K562 (cell line): ENCODE measurements around the gene SZT2. TPM values are rescaled to one million over a fixed set of nuclear protein-coding genes. Genes with fewer than 3 reads are reported as not detected.

Experiments used
- COPS2 ChIP-seq: fragments of 450-650 bp; conservative IDR thresholded peaks from 2 replicates; pipeline ENCODE4 v1.6.1; 2016; ENCODE audit warnings: mild to moderate bottlenecking, moderate library complexity
- CREM ChIP-seq: IDR thresholded peaks from 2 replicates; pipeline ENCODE4 v1.6.1; 2014; ENCODE audit warnings: antibody characterized with exemption, low read depth
- CTCFL ChIP-seq: IDR thresholded peaks from 2 replicates; pipeline ENCODE4 v1.6.1; 2011; ENCODE audit warnings: borderline replicate concordance, low read depth, mild to moderate bottlenecking, moderate library complexity, low read length; ENCODE audit not compliant: insufficient read depth, poor library complexity, severe bottlenecking
- ESRRA ChIP-seq: fragments of 450-650 bp; IDR thresholded peaks from 2 replicates; pipeline ENCODE4 v1.6.1; 2014; ENCODE audit warnings: low read depth, mild to moderate bottlenecking, moderate library complexity, borderline replicate concordance
- FOXK2 ChIP-seq, 2 experiments: fragments of 450-650 bp; IDR thresholded peaks in 1 of 2; conservative IDR thresholded peaks in 1 of 2; 2 replicates each; pipeline ENCODE4 v1.6.1; 2016; ENCODE audit warnings: low read depth in 2 of 2, mild to moderate bottlenecking in 1 of 2
- GATA2 ChIP-seq: sonication (generic); formaldehyde crosslinking; IDR thresholded peaks from 2 replicates; pipeline ENCODE4 v1.4.0; 2020; ENCODE audit warnings: mild to moderate bottlenecking, missing genetic modification reagents
- HEY1 ChIP-seq: fragments of 250-450 bp; sonication (Bioruptor Pico); IDR thresholded peaks from 2 replicates; pipeline ENCODE4 v1.5.0; 2020; ENCODE audit warnings: mild to moderate bottlenecking, moderate library complexity, borderline replicate concordance
- HNRNPH1 ChIP-seq: fragments of 200-400 bp; formaldehyde crosslinking; optimal IDR thresholded peaks from 2 replicates; pipeline ENCODE3; 2017; ENCODE audit warnings: low read depth, mild to moderate bottlenecking, low read length, moderate library complexity
- HNRNPLL ChIP-seq: fragments of 200-400 bp; formaldehyde crosslinking; IDR thresholded peaks from 2 replicates; pipeline ENCODE4 v1.6.1; 2017; ENCODE audit warnings: low read length, low read depth, mild to moderate bottlenecking; ENCODE audit not compliant: poor library complexity, severe bottlenecking
- MEF2D ChIP-seq: conservative IDR thresholded peaks from 2 replicates; pipeline ENCODE4 v1.6.1; 2016; ENCODE audit warnings: low read depth, missing genetic modification characterization, missing compliant biosample characterization
- PREB ChIP-seq: sonication (generic); formaldehyde crosslinking; IDR thresholded peaks from 2 replicates; pipeline ENCODE4 v1.8.1; 2023; ENCODE audit warnings: mild to moderate bottlenecking, missing genetic modification reagents
- PURB ChIP-seq: sonication (generic); formaldehyde crosslinking; IDR thresholded peaks from 2 replicates; pipeline ENCODE4 v1.9.0; 2021; ENCODE audit warnings: low read depth, mild to moderate bottlenecking, missing genetic modification reagents
- PYGO2 ChIP-seq: fragments of 450-650 bp; IDR thresholded peaks from 2 replicates; pipeline ENCODE4 v1.6.1; 2016; ENCODE audit warnings: mild to moderate bottlenecking, missing genetic modification characterization, moderate library complexity, missing compliant biosample characterization
- SIN3B ChIP-seq: fragments of 450-650 bp; IDR thresholded peaks from 2 replicates; pipeline ENCODE4 v1.6.1; 2017; ENCODE audit warnings: low read depth, mild to moderate bottlenecking, moderate library complexity
- TAF9B ChIP-seq: fragments of 450-650 bp; IDR thresholded peaks from 2 replicates; pipeline ENCODE4 v1.6.1; 2018; ENCODE audit warnings: mild to moderate bottlenecking; ENCODE audit not compliant: partially characterized antibody
- U2AF2 ChIP-seq: fragments of 200-400 bp; formaldehyde crosslinking; optimal IDR thresholded peaks from 2 replicates; pipeline ENCODE3; 2017; ENCODE audit warnings: low read depth, mild to moderate bottlenecking, low read length
- XRCC4 ChIP-seq: IDR thresholded peaks from one replicate; pipeline ENCODE4 v1.6.1; 2011; ENCODE audit not compliant: insufficient read depth, insufficient read length; ENCODE audit errors: extremely low read depth
- ZNF134 ChIP-seq: fragments of 250-450 bp; sonication (Bioruptor Pico); conservative IDR thresholded peaks from 2 replicates; pipeline ENCODE4 v1.4.0; 2020
- ZNF76 ChIP-seq: fragments of 250-450 bp; sonication (Bioruptor Pico); IDR thresholded peaks from 2 replicates; pipeline ENCODE4 v1.4.0; 2020; ENCODE audit warnings: mild to moderate bottlenecking, moderate library complexity, borderline replicate concordance
- polyA plus RNA-seq, 8 experiments: library from polyadenylated mRNA; depleted of rRNA in 4 of 8; stranded (reverse) in 5 of 8; unstranded in 3 of 8; fragments of >200 nt; fragmentation: Nextera tagmentation in 2 of 8; fragmentation: Illumina TruSeq in 1 of 8; extraction: Ambion mirVana in 2 of 8; extraction: Trizol in 1 of 8; gene quantifications; 2 replicates each; pipeline versions ENCODE4 v1.2.1 to v1.2.3, GENCODE V29; 2011 to 2014; ENCODE audit warnings: inconsistent platforms in 1 of 8, missing spikeins in 1 of 8
- total RNA-seq, 7 experiments: library from RNA; depleted of rRNA in 6 of 7; stranded (reverse); fragments of >200 nt in 6 of 7; fragmentation: Illumina TruSeq in 2 of 7; extraction: Trizol in 2 of 7; gene quantifications; 2 replicates each; pipeline versions ENCODE4 v1.2.1 to v1.2.3, GENCODE V29; 2011 to 2021; ENCODE audit warnings: low replicate concordance in 1 of 7
- TF ChIP-seq, protein P1 (sequence below): fragments of 450-650 bp; formaldehyde crosslinking; IDR thresholded peaks from 2 replicates; pipeline ENCODE4 v1.4.0; 2020; ENCODE audit warnings: mild to moderate bottlenecking
- TF ChIP-seq, protein P2 (sequence below): sonication (generic); formaldehyde crosslinking; IDR thresholded peaks from 2 replicates; pipeline ENCODE4 v1.8.0; 2022; ENCODE audit warnings: mild to moderate bottlenecking, missing genetic modification reagents, borderline replicate concordance

SZT2 gene
- total and polyA plus RNA-seq, 9 of the 15 experiments (the other 6 are each of a cell fraction or from before 2014, with no cell fraction given), result 0.88 to 31.0 (median 12.8) TPM

GRCh38 chr1:43358121-43358745 is 31.5 kb upstream of the SZT2 start (continued):
- TF ChIP-seq FOXK2 (conservative IDR thresholded peaks at IDR 0.05 in 1 of 2, IDR thresholded peaks at IDR 0.05 in 1 of 2; ENCODE audit: low read depth in 2 of 2) (peak in 1 of 2 experiments; percentile 11; a peak in 1 of 4 replicates), CREM (no peak), HNRNPLL (peak; percentile 55), HEY1 (CRISPR knock-in tag) (no peak), GATA2 (CRISPR knock-in tag) (peak; percentile 41; the same call in 1 of the 2 replicates), ZNF134 (no peak), MEF2D (tag) (no peak), PREB (no peak), ZNF76 (CRISPR knock-in tag) (no peak), U2AF2 (no peak), HNRNPH1 (no peak), TAF9B (peak; percentile 27), ESRRA (0 out of 2 replicates have a peak, but pooled peaks have one; percentile 24), PYGO2 (tag) (no peak), COPS2 (no peak), XRCC4 (no peak), PURB (CRISPR knock-in tag) (no peak), CTCFL (no peak), SIN3B (no peak)
- TF ChIP-seq, protein P1, sequence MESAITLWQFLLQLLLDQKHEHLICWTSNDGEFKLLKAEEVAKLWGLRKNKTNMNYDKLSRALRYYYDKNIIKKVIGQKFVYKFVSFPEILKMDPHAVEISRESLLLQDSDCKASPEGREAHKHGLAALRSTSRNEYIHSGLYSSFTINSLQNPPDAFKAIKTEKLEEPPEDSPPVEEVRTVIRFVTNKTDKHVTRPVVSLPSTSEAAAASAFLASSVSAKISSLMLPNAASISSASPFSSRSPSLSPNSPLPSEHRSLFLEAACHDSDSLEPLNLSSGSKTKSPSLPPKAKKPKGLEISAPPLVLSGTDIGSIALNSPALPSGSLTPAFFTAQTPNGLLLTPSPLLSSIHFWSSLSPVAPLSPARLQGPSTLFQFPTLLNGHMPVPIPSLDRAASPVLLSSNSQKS, result no peak
- TF ChIP-seq, protein P2, sequence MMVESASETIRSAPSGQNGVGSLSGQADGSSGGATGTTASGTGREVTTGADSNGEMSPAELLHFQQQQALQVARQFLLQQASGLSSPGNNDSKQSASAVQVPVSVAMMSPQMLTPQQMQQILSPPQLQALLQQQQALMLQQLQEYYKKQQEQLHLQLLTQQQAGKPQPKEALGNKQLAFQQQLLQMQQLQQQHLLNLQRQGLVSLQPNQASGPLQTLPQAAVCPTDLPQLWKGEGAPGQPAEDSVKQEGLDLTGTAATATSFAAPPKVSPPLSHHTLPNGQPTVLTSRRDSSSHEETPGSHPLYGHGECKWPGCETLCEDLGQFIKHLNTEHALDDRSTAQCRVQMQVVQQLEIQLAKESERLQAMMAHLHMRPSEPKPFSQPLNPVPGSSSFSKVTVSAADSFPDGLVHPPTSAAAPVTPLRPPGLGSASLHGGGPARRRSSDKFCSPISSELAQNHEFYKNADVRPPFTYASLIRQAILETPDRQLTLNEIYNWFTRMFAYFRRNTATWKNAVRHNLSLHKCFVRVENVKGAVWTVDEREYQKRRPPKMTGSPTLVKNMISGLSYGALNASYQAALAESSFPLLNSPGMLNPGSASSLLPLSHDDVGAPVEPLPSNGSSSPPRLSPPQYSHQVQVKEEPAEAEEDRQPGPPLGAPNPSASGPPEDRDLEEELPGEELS (CRISPR knock-in tag), result no peak
